Measurements from ENCODE around the gene TECPR2.
"Not testable (repeated sequence)": the region's sequence is repeated elsewhere in the genome, so short reads cannot be mapped to it uniquely, and the experiment has no call there.

Gene TECPR2

GRCh38 chr14:102524451-102525218 lies 161.9 kb downstream of the TECPR2 start:
- DNase-seq, result peak; percentile 98
- H3K4me3 Mint-ChIP-seq, result peak overlapping the region; percentile 75
- no peaks in the 10 kb centered on the region for H3K9me3 Mint-ChIP-seq
- H3K4me1 Mint-ChIP-seq (ENCODE audit: low read depth), result peaks cover 34% of the 10 kb centered on the region
- H3K36me3 Mint-ChIP-seq (ENCODE audit: low read depth), result no peaks in the 10 kb centered on the region
- no peaks in the 10 kb centered on the region for H3K27me3 Mint-ChIP-seq
- H3K27ac Mint-ChIP-seq, result peak overlapping the region; percentile 85

GRCh38 chr14:102525219-102525928 lies 162.6 kb downstream of the TECPR2 start:
- Mint-ChIP-seq H3K4me1 (ENCODE audit: low read depth) (peaks cover 34% of the 10 kb centered on the region), H3K4me3 (peak overlapping the region; percentile 75), H3K27me3 (no peaks in the 10 kb centered on the region), H3K27ac (peak overlapping the region; percentile 85), H3K36me3 (ENCODE audit: low read depth) (no peaks in the 10 kb centered on the region), H3K9me3 (no peaks in the 10 kb centered on the region)
- no peak for DNase-seq

- H3K36me3 Mint-ChIP-seq (ENCODE audit: low read depth), result no peaks in the 10 kb centered on the region
- peak overlapping the region; percentile 75 for H3K4me3 Mint-ChIP-seq
- no peaks in the 10 kb centered on the region for H3K27me3 Mint-ChIP-seq
- H3K4me1 Mint-ChIP-seq (ENCODE audit: low read depth), result peaks cover 38% of the 10 kb centered on the region
- peak overlapping the region; percentile 85 for H3K27ac Mint-ChIP-seq
- DNase-seq, result no peak
- no peaks in the 10 kb centered on the region for H3K9me3 Mint-ChIP-seq
These were observed 163.3 kb downstream of the TECPR2 start for GRCh38 chr14:102525929-102526497.

GRCh38 chr14:102528431-102529170 lies 165.9 kb downstream of the TECPR2 start:
- Mint-ChIP-seq H3K27ac (no peak overlapping the region), H3K36me3 (ENCODE audit: low read depth) (no peaks in the 10 kb centered on the region), H3K27me3 (no peaks in the 10 kb centered on the region), H3K4me1 (ENCODE audit: low read depth) (peaks cover 34% of the 10 kb centered on the region), H3K9me3 (no peaks in the 10 kb centered on the region), H3K4me3 (no peak overlapping the region)
- DNase-seq, result no peak

- Mint-ChIP-seq H3K27me3 (no peaks in the 10 kb centered on the region), H3K27ac (no peak overlapping the region), H3K9me3 (no peaks in the 10 kb centered on the region), H3K36me3 (ENCODE audit: low read depth) (no peaks in the 10 kb centered on the region), H3K4me1 (ENCODE audit: low read depth) (peaks cover 13% of the 10 kb centered on the region), H3K4me3 (no peak overlapping the region)
- DNase-seq, result no peak
These were observed 168.2 kb downstream of the TECPR2 start for GRCh38 chr14:102530828-102531478.

GRCh38 chr14:102532204-102532658 lies 169.5 kb downstream of the TECPR2 start:
- H3K27me3 Mint-ChIP-seq, result no peaks in the 10 kb centered on the region
- DNase-seq, result no peak
- no peak overlapping the region for H3K4me3 Mint-ChIP-seq
- H3K4me1 Mint-ChIP-seq (ENCODE audit: low read depth), result peaks cover 9% of the 10 kb centered on the region
- no peaks in the 10 kb centered on the region for H3K9me3 Mint-ChIP-seq
- no peaks in the 10 kb centered on the region for H3K36me3 Mint-ChIP-seq (ENCODE audit: low read depth)
- no peak overlapping the region for H3K27ac Mint-ChIP-seq

- Mint-ChIP-seq H3K27me3 (peaks cover 4% of the 10 kb centered on the region), H3K4me3 (no peak overlapping the region), H3K36me3 (ENCODE audit: low read depth) (no peaks in the 10 kb centered on the region), H3K27ac (no peak overlapping the region), H3K9me3 (no peaks in the 10 kb centered on the region), H3K4me1 (ENCODE audit: low read depth) (no peaks in the 10 kb centered on the region)
- no peak for DNase-seq
These were observed 175.3 kb downstream of the TECPR2 start for GRCh38 chr14:102537981-102538601.

- Mint-ChIP-seq H3K4me3 (no peak overlapping the region), H3K36me3 (ENCODE audit: low read depth) (no peaks in the 10 kb centered on the region), H3K27ac (no peak overlapping the region), H3K27me3 (peaks cover 9% of the 10 kb centered on the region), H3K4me1 (ENCODE audit: low read depth) (peaks cover under 1% of the 10 kb centered on the region), H3K9me3 (no peaks in the 10 kb centered on the region)
- DNase-seq, result no peak
These were observed 176.1 kb downstream of the TECPR2 start for GRCh38 chr14:102538602-102539543.

GRCh38 chr14:102539544-102540314 lies 177.0 kb downstream of the TECPR2 start:
- Mint-ChIP-seq H3K4me1 (ENCODE audit: low read depth) (peaks cover 3% of the 10 kb centered on the region), H3K27me3 (peaks cover 13% of the 10 kb centered on the region), H3K4me3 (no peak overlapping the region), H3K9me3 (no peaks in the 10 kb centered on the region), H3K36me3 (ENCODE audit: low read depth) (no peaks in the 10 kb centered on the region), H3K27ac (no peak overlapping the region)
- no peak for DNase-seq

GRCh38 chr14:102540315-102541028 lies 177.7 kb downstream of the TECPR2 start:
- Mint-ChIP-seq H3K4me1 (ENCODE audit: low read depth) (peaks cover 7% of the 10 kb centered on the region), H3K27me3 (peaks cover 18% of the 10 kb centered on the region)

GRCh38 chr14:102541029-102541491 lies 178.3 kb downstream of the TECPR2 start:
- not testable (repeated sequence) for H3K4me1 Mint-ChIP-seq (ENCODE audit: low read depth); H3K4me3 Mint-ChIP-seq; H3K27ac Mint-ChIP-seq; DNase-seq; H3K36me3 Mint-ChIP-seq (ENCODE audit: low read depth); H3K9me3 Mint-ChIP-seq
- peaks cover 24% of the 10 kb centered on the region for H3K27me3 Mint-ChIP-seq

More at GRCh38 chr14:102540315-102541028, 177.7 kb downstream of the TECPR2 start:
- Mint-ChIP-seq H3K4me3 (no peak overlapping the region), H3K27ac (no peak overlapping the region), H3K36me3 (ENCODE audit: low read depth) (no peaks in the 10 kb centered on the region), H3K9me3 (no peaks in the 10 kb centered on the region)
- no peak for DNase-seq

- H3K27ac Mint-ChIP-seq, result no peak overlapping the region
- H3K36me3 Mint-ChIP-seq (ENCODE audit: low read depth), result no peaks in the 10 kb centered on the region
- no peak overlapping the region for H3K4me3 Mint-ChIP-seq
- peaks cover 7% of the 10 kb centered on the region for H3K4me1 Mint-ChIP-seq (ENCODE audit: low read depth)
- no peaks in the 10 kb centered on the region for H3K9me3 Mint-ChIP-seq
- DNase-seq, result no peak
- peaks cover 26% of the 10 kb centered on the region for H3K27me3 Mint-ChIP-seq
These were observed 179.0 kb downstream of the TECPR2 start for GRCh38 chr14:102541771-102542170.
